Mesothelial cell of epicardium (in vitro differentiated cells): ENCODE data around the gene DIP2C. TPM values are rescaled to one million over a fixed set of nuclear protein-coding genes. Genes with fewer than 3 reads are reported as not detected.
A peak's percentile ranks its signal among the peaks of the same experiment; 100 is the strongest.

Experiments used
- DNase-seq, 2 experiments: peaks; one replicate each; pipeline ENCODE4 v3.0.0; 2021; ENCODE audit warnings: low spot score in 2 of 2; ENCODE audit not compliant: unreplicated experiment in 2 of 2
- H3K27ac Mint-ChIP-seq: 2 replicates; pipeline ENCODE4 v1.8.0; 2021; ENCODE audit warnings: mixed read lengths
- H3K27me3 Mint-ChIP-seq: 2 replicates; pipeline ENCODE4 v1.8.0; 2021; ENCODE audit warnings: low read depth, mixed read lengths
- H3K36me3 Mint-ChIP-seq: 2 replicates; pipeline ENCODE4 v1.8.0; 2021; ENCODE audit warnings: mixed read lengths
- H3K4me1 Mint-ChIP-seq: 2 replicates; pipeline ENCODE4 v1.8.0; 2021; ENCODE audit warnings: mixed read lengths
- H3K4me3 Mint-ChIP-seq: 2 replicates; pipeline ENCODE4 v1.8.0; 2021; ENCODE audit warnings: mild to moderate bottlenecking, moderate library complexity, mixed read lengths
- H3K9me3 Mint-ChIP-seq: 2 replicates; pipeline ENCODE4 v1.8.0; 2021; ENCODE audit warnings: mixed read lengths
- total RNA-seq: library from RNA; stranded (reverse); gene quantifications from 3 replicates; pipeline ENCODE4 v1.2.1, GENCODE V29; 2021
- TF ChIP-seq, protein P1 (sequence below): fragments of 200-600 bp; sonication (generic); IDR thresholded peaks from one replicate; pipeline ENCODE4 v1.5.0; 2021; ENCODE audit warnings: antibody characterized with exemption; ENCODE audit not compliant: unreplicated experiment

The DIP2C gene
- total RNA-seq, 1 donor from 2014 or later, result 30.3 TPM

DNA sequence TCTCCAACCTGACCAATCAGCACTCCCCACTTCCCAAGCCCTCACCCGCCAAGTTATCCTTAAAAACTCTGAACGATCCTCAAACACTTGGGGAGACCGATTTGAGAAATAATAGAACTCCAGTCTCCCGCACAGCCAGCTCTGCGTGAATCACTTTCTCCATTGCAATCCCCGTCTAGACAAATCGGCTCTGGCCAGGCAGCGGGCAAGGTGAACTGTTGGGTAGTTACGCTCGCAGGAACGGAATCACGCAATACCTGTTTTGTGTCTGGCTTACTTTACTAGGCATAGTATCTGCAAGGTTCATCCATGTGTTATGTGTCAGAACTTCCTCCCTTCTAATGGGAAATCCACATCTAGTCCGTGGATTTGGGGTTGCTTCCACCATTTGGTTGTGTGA lies 282.5 kb downstream of the DIP2C start:
- TF ChIP-seq, protein P1, sequence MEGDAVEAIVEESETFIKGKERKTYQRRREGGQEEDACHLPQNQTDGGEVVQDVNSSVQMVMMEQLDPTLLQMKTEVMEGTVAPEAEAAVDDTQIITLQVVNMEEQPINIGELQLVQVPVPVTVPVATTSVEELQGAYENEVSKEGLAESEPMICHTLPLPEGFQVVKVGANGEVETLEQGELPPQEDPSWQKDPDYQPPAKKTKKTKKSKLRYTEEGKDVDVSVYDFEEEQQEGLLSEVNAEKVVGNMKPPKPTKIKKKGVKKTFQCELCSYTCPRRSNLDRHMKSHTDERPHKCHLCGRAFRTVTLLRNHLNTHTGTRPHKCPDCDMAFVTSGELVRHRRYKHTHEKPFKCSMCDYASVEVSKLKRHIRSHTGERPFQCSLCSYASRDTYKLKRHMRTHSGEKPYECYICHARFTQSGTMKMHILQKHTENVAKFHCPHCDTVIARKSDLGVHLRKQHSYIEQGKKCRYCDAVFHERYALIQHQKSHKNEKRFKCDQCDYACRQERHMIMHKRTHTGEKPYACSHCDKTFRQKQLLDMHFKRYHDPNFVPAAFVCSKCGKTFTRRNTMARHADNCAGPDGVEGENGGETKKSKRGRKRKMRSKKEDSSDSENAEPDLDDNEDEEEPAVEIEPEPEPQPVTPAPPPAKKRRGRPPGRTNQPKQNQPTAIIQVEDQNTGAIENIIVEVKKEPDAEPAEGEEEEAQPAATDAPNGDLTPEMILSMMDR, result no peak
- no peak overlapping the region for H3K4me3 Mint-ChIP-seq
- peaks cover 6% of the 10 kb centered on the region for H3K9me3 Mint-ChIP-seq
- DNase-seq, result no peak
- peaks cover 17% of the 10 kb centered on the region for H3K4me1 Mint-ChIP-seq
- H3K27ac Mint-ChIP-seq, result no peak overlapping the region
- H3K27me3 Mint-ChIP-seq, result no peaks in the 10 kb centered on the region
- H3K36me3 Mint-ChIP-seq, result peaks cover 60% of the 10 kb centered on the region

DNA sequence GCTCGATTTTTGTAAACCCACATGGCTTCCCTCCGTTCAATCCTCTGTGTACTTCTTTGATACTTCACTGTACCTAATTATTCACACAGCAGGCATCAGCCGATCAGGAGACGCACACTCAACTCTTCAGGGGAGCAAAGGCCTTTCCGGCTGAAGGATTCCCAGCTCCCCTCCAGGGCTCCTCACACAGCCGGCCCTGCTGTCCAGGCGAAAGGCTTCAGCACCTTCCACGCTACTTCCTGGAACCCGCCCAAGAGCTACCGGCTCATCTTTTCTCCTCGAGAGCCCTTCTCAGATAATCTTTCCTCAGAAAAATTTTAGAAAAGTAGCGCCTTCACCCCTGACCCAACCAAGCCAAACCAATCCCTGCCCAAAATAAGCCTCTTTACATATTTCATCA lies 283.8 kb downstream of the DIP2C start:
- H3K27me3 Mint-ChIP-seq, result no peaks in the 10 kb centered on the region
- peaks cover 6% of the 10 kb centered on the region for H3K9me3 Mint-ChIP-seq
- H3K4me3 Mint-ChIP-seq, result no peak overlapping the region
- H3K36me3 Mint-ChIP-seq, result peaks cover 63% of the 10 kb centered on the region
- no peak overlapping the region for H3K27ac Mint-ChIP-seq
- TF ChIP-seq, protein P1, result no peak
- peaks cover 11% of the 10 kb centered on the region for H3K4me1 Mint-ChIP-seq
- no peak for DNase-seq

DNA sequence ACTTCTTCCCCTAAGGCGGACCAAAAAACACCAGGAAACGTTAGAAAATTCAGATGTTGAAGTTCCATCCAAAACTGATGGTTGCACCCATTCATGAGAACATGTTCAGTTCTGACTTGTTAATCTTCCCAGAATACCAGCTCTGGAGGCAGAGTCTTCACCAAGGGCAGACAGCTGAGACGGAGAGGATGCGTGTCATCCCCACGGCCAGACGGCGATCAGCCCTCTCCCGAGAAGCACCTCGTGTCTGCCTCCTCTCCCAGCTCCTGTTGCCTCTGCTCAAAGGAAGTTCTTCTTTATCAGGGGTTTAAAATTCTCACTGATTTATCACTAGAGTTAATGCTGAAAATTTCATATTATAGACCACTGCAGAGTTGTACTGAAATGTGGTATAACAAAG lies 284.5 kb downstream of the DIP2C start:
- TF ChIP-seq, protein P1, result no peak
- Mint-ChIP-seq H3K36me3 (peaks cover 65% of the 10 kb centered on the region), H3K27ac (peak overlapping the region; percentile 26), H3K27me3 (no peaks in the 10 kb centered on the region), H3K4me3 (no peak overlapping the region), H3K4me1 (peaks cover 8% of the 10 kb centered on the region), H3K9me3 (peaks cover 6% of the 10 kb centered on the region)
- DNase-seq, result no peak

DNA sequence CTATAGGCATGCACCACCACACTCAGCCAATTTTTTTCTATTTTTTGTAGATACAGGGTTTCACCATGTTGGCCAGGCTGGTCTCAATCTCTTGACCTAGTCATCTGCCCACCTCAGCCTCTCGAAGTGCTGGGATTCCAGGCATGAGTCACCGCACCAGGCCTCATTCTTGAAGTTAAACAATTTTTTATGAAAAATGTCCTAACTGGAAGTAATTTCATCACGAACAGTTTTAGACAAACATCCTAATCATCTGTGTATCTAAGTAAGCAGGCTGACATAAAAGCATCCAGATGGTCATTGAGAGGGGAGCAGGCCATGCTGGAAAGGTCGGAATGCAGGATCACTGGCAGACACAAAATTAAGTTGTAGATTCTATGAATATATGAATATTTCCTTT lies 285.1 kb downstream of the DIP2C start:
- TF ChIP-seq, protein P1, result no peak
- DNase-seq, result no peak
- peaks cover 65% of the 10 kb centered on the region for H3K36me3 Mint-ChIP-seq
- no peak overlapping the region for H3K27ac Mint-ChIP-seq
- H3K4me1 Mint-ChIP-seq, result peaks cover 6% of the 10 kb centered on the region
- H3K9me3 Mint-ChIP-seq, result peaks cover 6% of the 10 kb centered on the region
- H3K4me3 Mint-ChIP-seq, result no peak overlapping the region
- H3K27me3 Mint-ChIP-seq, result no peaks in the 10 kb centered on the region

DNA sequence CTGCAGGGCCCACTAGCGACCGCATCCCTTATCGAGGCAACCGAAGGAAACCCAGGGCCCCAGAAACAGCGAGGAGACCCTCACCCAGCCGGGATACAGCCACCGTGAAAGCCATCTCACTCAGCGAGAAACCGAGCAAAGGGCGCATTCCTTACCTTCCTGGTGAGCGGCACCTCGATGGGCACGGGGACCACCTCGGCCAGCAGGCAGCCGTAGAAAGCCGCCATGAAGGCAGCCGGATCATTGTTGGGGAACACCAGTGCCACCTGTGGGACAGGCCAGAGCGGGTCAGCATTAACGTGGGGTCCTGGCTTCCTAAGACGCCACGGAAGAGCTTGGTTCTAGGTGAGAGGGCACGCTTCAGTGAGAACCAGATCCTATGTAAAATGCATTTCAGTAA lies 290.5 kb downstream of the DIP2C start:
- peaks cover 15% of the 10 kb centered on the region for H3K36me3 Mint-ChIP-seq
- H3K27ac Mint-ChIP-seq, result no peak overlapping the region
- TF ChIP-seq, protein P1, result no peak
- no peak overlapping the region for H3K4me3 Mint-ChIP-seq
- H3K27me3 Mint-ChIP-seq, result no peaks in the 10 kb centered on the region
- H3K9me3 Mint-ChIP-seq, result no peaks in the 10 kb centered on the region
- peaks cover 20% of the 10 kb centered on the region for H3K4me1 Mint-ChIP-seq
- no peak for DNase-seq

DNA sequence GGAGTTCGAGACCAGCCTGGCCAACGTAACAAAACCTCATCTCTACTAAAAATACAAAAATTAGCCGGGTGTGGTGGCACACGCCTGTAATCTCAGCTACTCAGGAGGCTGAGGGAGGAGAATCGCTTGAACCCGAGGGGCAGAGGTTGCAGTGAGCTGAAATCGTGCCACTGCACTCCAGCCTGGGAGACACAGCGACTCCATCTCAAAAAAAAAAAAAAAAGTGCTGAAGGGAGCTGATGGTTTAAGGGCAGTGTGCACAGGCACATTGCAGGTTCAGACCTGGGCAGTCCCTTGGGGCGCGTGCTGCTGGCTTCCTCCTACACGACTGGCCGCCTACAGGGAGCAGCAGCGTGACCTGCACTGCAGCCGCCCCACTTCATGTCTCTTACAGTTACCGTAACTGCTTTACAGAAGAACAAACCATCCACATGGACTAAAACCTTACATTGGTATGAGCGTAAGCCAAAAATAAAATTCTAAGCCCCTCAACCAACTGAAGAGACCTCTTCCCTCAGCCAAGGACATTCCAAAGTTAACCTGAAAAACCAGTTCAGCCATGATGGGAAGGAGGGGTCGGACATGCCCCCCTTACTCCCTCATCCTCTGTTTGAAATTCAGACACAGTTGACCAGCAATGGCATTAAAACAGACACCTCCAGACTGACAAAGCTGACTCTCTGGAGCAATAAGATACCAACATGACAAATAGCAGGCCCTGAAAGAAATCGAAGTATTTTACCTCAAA lies 292.0 kb downstream of the DIP2C start:
- TF ChIP-seq, protein P1, result no peak
- Mint-ChIP-seq H3K36me3 (peaks cover 13% of the 10 kb centered on the region), H3K9me3 (no peaks in the 10 kb centered on the region), H3K4me3 (peak overlapping the region; percentile 44), H3K4me1 (peaks cover 20% of the 10 kb centered on the region), H3K27ac (peak overlapping the region; percentile 91), H3K27me3 (no peaks in the 10 kb centered on the region)
- DNase-seq, result no peak
